Keratinocyte (primary cell): Measurements from ENCODE around the gene CERK. TPM values are rescaled to one million over a fixed set of nuclear protein-coding genes. Genes with fewer than 3 reads are reported as not detected.

Source experiments
- DNase-seq: peaks from one replicate; pipeline ENCODE4 v3.0.0-alpha.2; 2011; ENCODE audit warnings: low read depth, missing footprints, low spot score
- FAIRE-seq: peaks from 2 replicates; lab custom pipeline; 2011; peaks lifted over from hg19 to GRCh38; lab: Jason Lieb, UNC
- H2AFZ ChIP-seq: 2 replicates; pipeline ENCODE4 v1.6.0; 2012; ENCODE audit warnings: low read length, control low read depth, inconsistent platforms; ENCODE audit not compliant: control insufficient read depth
- H3K27ac ChIP-seq: 2 replicates; pipeline ENCODE4 v1.5.1; 2011; ENCODE audit warnings: low read length; ENCODE audit not compliant: control insufficient read depth, insufficient read depth
- H3K27me3 ChIP-seq: 3 replicates; pipeline ENCODE4 v1.6.0; 2011; ENCODE audit warnings: low read length; ENCODE audit not compliant: control insufficient read depth, insufficient read depth; ENCODE audit errors: extremely low read depth
- H3K36me3 ChIP-seq, 2 experiments: 2 replicates in 1 of 2; 3 replicates in 1 of 2; pipeline ENCODE4 v1.5.1; 2011; ENCODE audit warnings: low read length in 2 of 2, mild to moderate bottlenecking in 1 of 2; ENCODE audit not compliant: control insufficient read depth in 2 of 2, insufficient read depth in 2 of 2; ENCODE audit errors: extremely low read depth in 1 of 2
- H3K4me1 ChIP-seq: 3 replicates; pipeline ENCODE4 v1.5.1; 2011; ENCODE audit warnings: low read length; ENCODE audit not compliant: control insufficient read depth, insufficient read depth; ENCODE audit errors: extremely low read depth
- H3K4me2 ChIP-seq: 3 replicates; pipeline ENCODE4 v1.6.0; 2011; ENCODE audit warnings: low read depth, low read length; ENCODE audit not compliant: control insufficient read depth, insufficient read depth; ENCODE audit errors: extremely low read depth
- H3K4me3 ChIP-seq, 3 experiments: fragments of 200-600 bp in 1 of 3; sonication (generic) in 1 of 3; 2 replicates in 2 of 3; 3 replicates in 1 of 3; pipeline ENCODE4 v1.5.1; 2011 to 2016; ENCODE audit warnings: low read length in 3 of 3, mild to moderate bottlenecking in 3 of 3, control low read depth in 2 of 3, inconsistent platforms in 1 of 3, low read depth in 1 of 3, mixed read lengths in 1 of 3, mixed run types in 1 of 3, moderate library complexity in 1 of 3; ENCODE audit not compliant: control insufficient read depth in 2 of 3, insufficient read depth in 2 of 3; ENCODE audit errors: extremely low read depth in 1 of 3
- H3K79me2 ChIP-seq: 2 replicates; pipeline ENCODE4 v1.6.0; 2012; ENCODE audit warnings: low read length; ENCODE audit not compliant: control insufficient read depth, insufficient read depth
- H3K9ac ChIP-seq: 3 replicates; pipeline ENCODE4 v1.6.0; 2011; ENCODE audit warnings: low read length; ENCODE audit not compliant: control insufficient read depth, insufficient read depth; ENCODE audit errors: extremely low read depth
- H3K9me1 ChIP-seq: 3 replicates; pipeline ENCODE4 v1.6.0; 2011; ENCODE audit warnings: low read length; ENCODE audit not compliant: control insufficient read depth, insufficient read depth; ENCODE audit errors: extremely low read depth
- H3K9me3 ChIP-seq: 2 replicates; pipeline ENCODE4 v1.5.1; 2012; ENCODE audit warnings: low read depth, low read length; ENCODE audit not compliant: control insufficient read depth
- H4K20me1 ChIP-seq: 3 replicates; pipeline ENCODE4 v1.6.0; 2011; ENCODE audit warnings: low read length; ENCODE audit not compliant: control insufficient read depth, insufficient read depth; ENCODE audit errors: extremely low read depth
- EZH2 ChIP-seq: IDR thresholded peaks from one replicate; pipeline ENCODE4 v1.6.1; 2012; ENCODE audit warnings: inconsistent platforms, mild to moderate bottlenecking, low read length, moderate library complexity
- dilution Hi-C: fragments of 300-500 bp; cut with MboI; formaldehyde crosslinking; loops from one replicate; pipeline ENCODE4 v1.7.0; 2020; ENCODE audit warnings: low sequenced_read_pairs; ENCODE audit not compliant: extremely low pct_ligation_motif_present
- polyA plus RNA-seq, 5 experiments: library from polyadenylated mRNA; depleted of rRNA in 3 of 5; stranded (reverse) in 3 of 5; stranded (forward) in 1 of 5; unstranded in 1 of 5; fragments of >200 nt; gene quantifications; 1 replicate in 1 of 5; 2 replicates in 3 of 5; 3 replicates in 1 of 5; pipeline versions ENCODE4 v1.2.1 to v1.2.3, GENCODE V29; 2011 to 2012; ENCODE audit warnings: missing spikeins in 2 of 5, low read depth in 1 of 5, low replicate concordance in 1 of 5
- TF ChIP-seq, protein P1 (sequence below), 3 experiments: IDR thresholded peaks in 1 of 3; conservative IDR thresholded peaks in 1 of 3; optimal IDR thresholded peaks in 1 of 3; 2 replicates in 2 of 3; 3 replicates in 1 of 3; pipeline versions ENCODE3 to v1.5.1; 2011; ENCODE audit warnings: low read length in 3 of 3, mild to moderate bottlenecking in 3 of 3, moderate library complexity in 2 of 3, control low read depth in 1 of 3, inconsistent platforms in 1 of 3; ENCODE audit not compliant: insufficient read depth in 2 of 3; ENCODE audit errors: extremely low read depth in 1 of 3

The CERK gene
- polyA plus RNA-seq, 1 donor (not counting 4 experiments of a cell fraction or from before 2014, with no cell fraction given), result 11.9 TPM

DNA sequence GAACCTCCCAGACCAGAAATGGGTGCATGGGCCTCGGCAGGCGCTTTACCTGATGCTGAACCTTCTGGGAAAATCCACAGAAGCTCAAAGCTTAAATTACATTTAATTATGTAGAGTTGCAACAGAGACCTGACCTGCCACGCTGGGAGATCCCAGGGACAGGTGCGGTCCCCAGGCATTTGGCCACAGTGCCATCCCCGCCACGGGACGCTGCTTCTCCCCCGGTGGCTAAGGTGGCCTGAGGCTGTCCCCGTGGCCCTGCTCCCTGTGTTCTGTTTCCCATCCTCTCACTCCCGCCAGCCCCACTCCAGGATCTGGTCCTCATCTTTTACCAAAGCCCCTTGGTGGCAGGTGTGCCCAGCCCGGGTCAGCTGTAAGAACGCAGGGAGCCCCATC lies 78.3 kb downstream of the CERK start:
- Histone ChIP-seq H2AFZ (no peak overlapping the region), H3K9me1 (no peaks in the 10 kb centered on the region), H3K9ac (no peak overlapping the region), H3K27ac (no peak overlapping the region), H3K27me3 (no peaks in the 10 kb centered on the region), H3K4me2 (no peak overlapping the region), H3K79me2 (no peaks in the 10 kb centered on the region), H3K4me3 (no peak overlapping the region), H3K36me3 (peaks cover 0 to 6% of the 10 kb centered on the region in 2 experiments), H3K9me3 (no peaks in the 10 kb centered on the region), H4K20me1 (peaks cover 17% of the 10 kb centered on the region), H3K4me1 (peaks cover 33% of the 10 kb centered on the region)
- dilution Hi-C loops, result no loop called here
- TF ChIP-seq EZH2, result no peak
- TF ChIP-seq, protein P1, sequence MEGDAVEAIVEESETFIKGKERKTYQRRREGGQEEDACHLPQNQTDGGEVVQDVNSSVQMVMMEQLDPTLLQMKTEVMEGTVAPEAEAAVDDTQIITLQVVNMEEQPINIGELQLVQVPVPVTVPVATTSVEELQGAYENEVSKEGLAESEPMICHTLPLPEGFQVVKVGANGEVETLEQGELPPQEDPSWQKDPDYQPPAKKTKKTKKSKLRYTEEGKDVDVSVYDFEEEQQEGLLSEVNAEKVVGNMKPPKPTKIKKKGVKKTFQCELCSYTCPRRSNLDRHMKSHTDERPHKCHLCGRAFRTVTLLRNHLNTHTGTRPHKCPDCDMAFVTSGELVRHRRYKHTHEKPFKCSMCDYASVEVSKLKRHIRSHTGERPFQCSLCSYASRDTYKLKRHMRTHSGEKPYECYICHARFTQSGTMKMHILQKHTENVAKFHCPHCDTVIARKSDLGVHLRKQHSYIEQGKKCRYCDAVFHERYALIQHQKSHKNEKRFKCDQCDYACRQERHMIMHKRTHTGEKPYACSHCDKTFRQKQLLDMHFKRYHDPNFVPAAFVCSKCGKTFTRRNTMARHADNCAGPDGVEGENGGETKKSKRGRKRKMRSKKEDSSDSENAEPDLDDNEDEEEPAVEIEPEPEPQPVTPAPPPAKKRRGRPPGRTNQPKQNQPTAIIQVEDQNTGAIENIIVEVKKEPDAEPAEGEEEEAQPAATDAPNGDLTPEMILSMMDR (optimal IDR thresholded peaks at IDR 0.05 in 1 of 3, IDR thresholded peaks at IDR 0.05 in 1 of 3, conservative IDR thresholded peaks at IDR 0.05 in 1 of 3; ENCODE audit: extremely low read depth in 1 of 3, insufficient read depth in 2 of 3, low read length in 3 of 3), result no peak
- FAIRE-seq (no peak), DNase-seq (no peak)

DNA sequence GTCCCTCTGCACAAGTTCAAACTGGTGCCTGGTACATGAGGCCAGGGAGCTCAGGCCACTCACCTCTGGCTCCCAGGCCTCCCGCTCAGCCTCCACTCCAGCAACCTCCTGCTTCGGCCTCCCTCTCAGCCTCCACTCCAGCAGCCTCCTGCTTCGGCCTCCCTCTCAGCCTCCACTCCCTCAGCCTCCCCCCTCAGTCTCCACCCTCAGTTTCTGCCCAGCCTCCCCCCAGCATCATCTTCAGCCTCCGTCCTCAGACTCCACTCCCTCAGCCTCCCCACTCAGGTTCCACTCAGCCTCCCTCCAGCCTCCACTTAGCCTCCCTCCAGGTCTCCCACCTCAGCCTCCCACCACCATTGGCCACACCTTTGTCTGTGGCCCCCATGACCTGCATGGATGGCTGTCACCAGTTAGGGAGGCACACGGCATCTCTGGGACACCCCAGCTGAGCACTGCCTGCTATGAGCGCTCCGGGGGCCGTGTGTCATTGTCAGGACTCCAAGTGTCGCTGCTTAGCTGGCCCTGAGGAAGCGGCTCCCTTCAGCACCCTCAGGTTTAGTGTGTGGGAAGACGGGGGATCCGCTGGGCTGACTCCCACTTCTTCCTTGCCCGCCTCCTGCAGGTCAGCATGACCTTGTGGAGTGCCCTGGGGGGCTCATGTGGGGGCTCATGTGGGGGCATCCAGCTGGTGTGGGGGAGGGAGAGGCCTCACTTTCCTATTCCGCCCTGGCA lies 78.8 kb downstream of the CERK start:
- H3K36me3 ChIP-seq, result peaks cover 0 to 6% of the 10 kb centered on the region in 2 experiments

More for the DNA sequence above, 78.8 kb downstream of the CERK start:
- dilution Hi-C loops, result no loop called here
- Histone ChIP-seq H3K4me2 (no peak overlapping the region), H3K4me3 (no peak overlapping the region), H3K9ac (no peak overlapping the region), H2AFZ (no peak overlapping the region), H3K9me1 (no peaks in the 10 kb centered on the region), H4K20me1 (peaks cover 16% of the 10 kb centered on the region), H3K79me2 (no peaks in the 10 kb centered on the region), H3K9me3 (no peaks in the 10 kb centered on the region), H3K27me3 (no peaks in the 10 kb centered on the region), H3K27ac (no peak overlapping the region), H3K4me1 (peaks cover 36% of the 10 kb centered on the region)
- FAIRE-seq (no peak), DNase-seq (no peak)
- TF ChIP-seq, protein P1 (optimal IDR thresholded peaks at IDR 0.05 in 1 of 3, IDR thresholded peaks at IDR 0.05 in 1 of 3, conservative IDR thresholded peaks at IDR 0.05 in 1 of 3; ENCODE audit: extremely low read depth in 1 of 3, insufficient read depth in 2 of 3, low read length in 3 of 3), result no peak
- no peak for TF ChIP-seq EZH2
